GM12872 (cell line): ENCODE results near the gene CT47C1.

Experiments
- TF ChIP-seq, protein P1 (sequence below): IDR thresholded peaks from 3 replicates; pipeline ENCODE4 v1.5.1; 2011; ENCODE audit warnings: low read depth, mild to moderate bottlenecking, low read length, moderate library complexity; ENCODE audit not compliant: insufficient read depth

Gene CT47C1

DNA sequence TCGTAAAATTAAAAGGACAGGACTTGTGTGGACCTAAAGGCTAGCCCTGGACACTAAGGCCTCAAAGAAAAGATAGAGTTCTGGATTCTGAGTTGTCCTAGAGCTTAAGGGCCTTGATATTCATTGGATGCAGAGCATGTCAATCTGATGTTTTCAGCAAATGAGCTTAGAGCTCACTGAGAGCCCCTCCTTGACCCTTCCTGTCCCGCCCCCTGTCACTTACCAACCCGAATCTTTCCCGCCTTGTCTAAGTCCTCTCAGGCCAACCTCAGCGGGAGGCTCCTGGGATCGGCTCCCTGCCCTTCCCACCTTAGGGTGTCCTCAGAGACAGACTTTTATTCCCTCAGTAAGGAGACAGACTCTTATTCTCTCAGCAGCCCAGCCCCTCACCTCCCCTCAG lies at the start of gene CT47C1:
TSS of gene CT47C1 (plus strand) at position 250 of the 400 bp plus-strand sequence. CDS start 233 bp downstream, outside the sequence.
- TF ChIP-seq, protein P1, sequence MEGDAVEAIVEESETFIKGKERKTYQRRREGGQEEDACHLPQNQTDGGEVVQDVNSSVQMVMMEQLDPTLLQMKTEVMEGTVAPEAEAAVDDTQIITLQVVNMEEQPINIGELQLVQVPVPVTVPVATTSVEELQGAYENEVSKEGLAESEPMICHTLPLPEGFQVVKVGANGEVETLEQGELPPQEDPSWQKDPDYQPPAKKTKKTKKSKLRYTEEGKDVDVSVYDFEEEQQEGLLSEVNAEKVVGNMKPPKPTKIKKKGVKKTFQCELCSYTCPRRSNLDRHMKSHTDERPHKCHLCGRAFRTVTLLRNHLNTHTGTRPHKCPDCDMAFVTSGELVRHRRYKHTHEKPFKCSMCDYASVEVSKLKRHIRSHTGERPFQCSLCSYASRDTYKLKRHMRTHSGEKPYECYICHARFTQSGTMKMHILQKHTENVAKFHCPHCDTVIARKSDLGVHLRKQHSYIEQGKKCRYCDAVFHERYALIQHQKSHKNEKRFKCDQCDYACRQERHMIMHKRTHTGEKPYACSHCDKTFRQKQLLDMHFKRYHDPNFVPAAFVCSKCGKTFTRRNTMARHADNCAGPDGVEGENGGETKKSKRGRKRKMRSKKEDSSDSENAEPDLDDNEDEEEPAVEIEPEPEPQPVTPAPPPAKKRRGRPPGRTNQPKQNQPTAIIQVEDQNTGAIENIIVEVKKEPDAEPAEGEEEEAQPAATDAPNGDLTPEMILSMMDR: no peak

GRCh38 chrX:119025900-119026299 lies 46.9 kb upstream of the CT47C1 start:
- TF ChIP-seq, protein P1: no peak

- TF ChIP-seq, protein P1: no peak
These were observed 44.0 kb upstream of the CT47C1 start for GRCh38 chrX:119028733-119029330.

- TF ChIP-seq, protein P1: no peak
These were observed 41.8 kb upstream of the CT47C1 start for GRCh38 chrX:119030990-119031389.

DNA sequence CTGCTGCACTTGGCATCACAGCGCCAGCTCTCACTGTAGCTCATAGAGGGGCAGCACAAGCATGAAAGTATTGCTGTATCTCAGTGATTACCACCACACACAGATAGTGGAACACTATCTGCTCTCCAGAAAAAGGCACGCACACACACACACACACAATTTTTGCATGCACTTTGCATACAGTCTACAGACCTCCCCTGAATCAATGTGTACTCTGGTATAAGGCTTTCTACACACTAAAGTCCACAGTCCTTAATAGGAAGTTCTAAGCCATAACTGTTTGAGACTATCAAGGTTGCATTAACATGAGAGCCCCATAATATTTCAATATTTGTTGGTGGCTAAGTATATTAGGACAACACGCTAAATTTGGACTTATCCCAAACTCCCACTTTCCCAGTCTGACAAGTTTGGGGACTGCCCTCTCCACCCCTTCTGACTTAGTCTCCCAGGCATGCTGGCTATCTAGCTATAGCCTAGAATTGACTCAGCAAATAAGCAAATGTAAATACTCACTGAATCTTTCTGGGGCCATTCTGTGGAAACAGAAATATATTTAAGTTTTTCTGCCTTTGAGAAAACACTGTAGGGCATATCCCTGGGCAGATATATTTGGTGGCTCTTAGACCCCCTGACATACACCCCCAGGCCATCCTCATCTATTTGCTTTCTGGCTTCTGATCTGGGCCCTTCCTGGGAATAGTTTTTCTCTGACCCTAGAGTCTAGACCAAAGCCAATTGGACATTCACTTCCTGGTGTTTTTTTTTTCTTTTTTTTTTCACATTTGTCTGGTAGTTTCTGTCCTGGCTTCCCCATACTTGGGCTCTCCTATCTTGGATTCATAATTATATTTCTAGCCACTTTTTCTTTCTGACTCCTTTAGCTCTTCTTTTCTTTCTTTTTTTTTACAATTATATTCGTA lies 36.4 kb upstream of the CT47C1 start:
- TF ChIP-seq, protein P1: no peak

GRCh38 chrX:119040432-119040831 lies 32.4 kb upstream of the CT47C1 start:
- TF ChIP-seq, protein P1: no peak

- TF ChIP-seq, protein P1: no peak
These were observed 31.6 kb upstream of the CT47C1 start for GRCh38 chrX:119041175-119041574.
